Measurements from ENCODE around the gene HTT-AS.

GRCh38 chr4:3119464-3119863, 45.1 kb upstream of the HTT-AS start:
- TF ChIP-seq, protein P1, sequence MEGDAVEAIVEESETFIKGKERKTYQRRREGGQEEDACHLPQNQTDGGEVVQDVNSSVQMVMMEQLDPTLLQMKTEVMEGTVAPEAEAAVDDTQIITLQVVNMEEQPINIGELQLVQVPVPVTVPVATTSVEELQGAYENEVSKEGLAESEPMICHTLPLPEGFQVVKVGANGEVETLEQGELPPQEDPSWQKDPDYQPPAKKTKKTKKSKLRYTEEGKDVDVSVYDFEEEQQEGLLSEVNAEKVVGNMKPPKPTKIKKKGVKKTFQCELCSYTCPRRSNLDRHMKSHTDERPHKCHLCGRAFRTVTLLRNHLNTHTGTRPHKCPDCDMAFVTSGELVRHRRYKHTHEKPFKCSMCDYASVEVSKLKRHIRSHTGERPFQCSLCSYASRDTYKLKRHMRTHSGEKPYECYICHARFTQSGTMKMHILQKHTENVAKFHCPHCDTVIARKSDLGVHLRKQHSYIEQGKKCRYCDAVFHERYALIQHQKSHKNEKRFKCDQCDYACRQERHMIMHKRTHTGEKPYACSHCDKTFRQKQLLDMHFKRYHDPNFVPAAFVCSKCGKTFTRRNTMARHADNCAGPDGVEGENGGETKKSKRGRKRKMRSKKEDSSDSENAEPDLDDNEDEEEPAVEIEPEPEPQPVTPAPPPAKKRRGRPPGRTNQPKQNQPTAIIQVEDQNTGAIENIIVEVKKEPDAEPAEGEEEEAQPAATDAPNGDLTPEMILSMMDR (IDR thresholded peaks at IDR 0.05), result no peak
- TF ChIP-seq POLR2A (IDR thresholded peaks at IDR 0.05) (no peak), EP300 (IDR thresholded peaks at IDR 0.05) (no peak)

Measured in stomach (tissue), 4 donors.